Right renal cortex interstitium (tissue), 3 donors: ENCODE data around the gene AMER3. TPM values are rescaled to one million over a fixed set of nuclear protein-coding genes. Genes with fewer than 3 reads are reported as not detected.

Experiments used
- DNase-seq, 3 donors: peaks; one replicate each; pipeline ENCODE4 v3.0.0-alpha.2; 2013; ENCODE audit warnings: low read depth in 3 of 3, low spot score in 2 of 3
- polyA plus RNA-seq, 3 donors: library from polyadenylated mRNA; unstranded; fragments of 120-200 nt; gene quantifications; one replicate each; pipeline ENCODE4 v1.2.1, GENCODE V29; 2013; ENCODE audit not compliant: insufficient read length in 3 of 3

Gene AMER3
- polyA plus RNA-seq, 3 donors, result 0.01 to 0.10 (median 0.01) TPM

DNA sequence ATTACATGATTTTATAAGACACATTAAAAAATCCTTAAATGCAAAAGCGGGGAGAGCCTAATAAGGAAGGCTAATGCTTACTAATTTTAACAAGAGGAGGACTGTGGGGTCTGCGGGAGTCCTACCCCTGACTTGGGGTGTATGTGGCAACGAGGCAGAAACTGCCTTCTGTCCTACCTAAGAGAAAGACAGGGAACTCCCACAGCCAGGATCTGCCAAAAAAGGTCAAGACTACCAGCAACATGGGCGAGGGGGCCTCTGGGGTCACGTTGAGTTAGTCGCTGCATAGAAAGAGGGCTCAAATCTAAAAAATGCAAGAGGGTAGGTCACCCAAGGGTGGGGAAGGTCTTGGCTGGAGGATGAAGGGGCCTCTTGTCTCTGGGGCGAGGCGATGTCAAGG, 529 bp upstream of the AMER3 start:
- DNase-seq, result no peak

DNA sequence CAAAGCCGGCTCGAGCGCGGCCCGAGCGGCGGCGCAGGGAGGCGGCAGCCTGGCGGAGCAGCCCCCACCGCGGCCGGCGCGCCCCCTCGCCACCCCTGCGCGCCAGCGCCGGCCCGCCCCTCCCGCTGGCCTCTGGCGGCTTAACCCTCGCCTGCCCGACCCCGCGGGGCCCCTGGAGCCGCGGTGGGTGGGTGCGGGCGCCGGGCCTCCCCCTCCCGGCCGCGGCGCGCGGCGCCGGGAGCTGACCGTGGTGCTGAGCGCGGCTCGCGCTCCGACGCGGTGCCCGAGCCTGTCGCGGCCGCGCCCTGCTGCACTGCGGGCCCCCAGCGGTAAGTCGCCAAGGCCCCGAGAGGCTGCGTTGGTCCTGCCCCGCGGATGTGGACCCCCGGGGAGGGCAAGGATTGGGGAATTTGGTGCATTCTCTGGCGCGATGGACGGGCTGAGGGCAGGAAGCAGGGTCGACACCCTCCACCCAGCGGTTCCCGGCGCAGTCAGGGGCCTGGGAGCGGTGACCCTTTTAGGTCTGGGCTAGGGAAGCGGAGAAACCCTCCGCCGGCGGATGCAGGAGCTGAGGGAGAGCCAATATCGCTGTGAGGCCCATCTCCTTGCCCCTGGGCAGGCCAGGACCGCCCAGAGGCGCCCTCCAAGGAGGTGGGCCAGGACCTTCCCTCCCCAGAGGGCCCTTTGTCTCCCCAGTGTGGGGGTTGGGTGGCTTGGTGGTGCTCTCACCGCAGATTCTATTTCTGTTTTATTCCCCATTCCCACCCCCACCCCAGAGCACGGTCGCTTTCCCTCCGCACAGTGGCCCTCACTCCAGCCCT, 923 bp downstream of the AMER3 start:
- DNase-seq, result peak; percentile 41 to 47 (median 41)

- DNase-seq, result no peak
Observed at GRCh38 chr2:130756874-130757668, 1.7 kb downstream of the AMER3 start.

GRCh38 chr2:130759906-130760753, 4.8 kb downstream of the AMER3 start:
- DNase-seq, result no peak

DNA sequence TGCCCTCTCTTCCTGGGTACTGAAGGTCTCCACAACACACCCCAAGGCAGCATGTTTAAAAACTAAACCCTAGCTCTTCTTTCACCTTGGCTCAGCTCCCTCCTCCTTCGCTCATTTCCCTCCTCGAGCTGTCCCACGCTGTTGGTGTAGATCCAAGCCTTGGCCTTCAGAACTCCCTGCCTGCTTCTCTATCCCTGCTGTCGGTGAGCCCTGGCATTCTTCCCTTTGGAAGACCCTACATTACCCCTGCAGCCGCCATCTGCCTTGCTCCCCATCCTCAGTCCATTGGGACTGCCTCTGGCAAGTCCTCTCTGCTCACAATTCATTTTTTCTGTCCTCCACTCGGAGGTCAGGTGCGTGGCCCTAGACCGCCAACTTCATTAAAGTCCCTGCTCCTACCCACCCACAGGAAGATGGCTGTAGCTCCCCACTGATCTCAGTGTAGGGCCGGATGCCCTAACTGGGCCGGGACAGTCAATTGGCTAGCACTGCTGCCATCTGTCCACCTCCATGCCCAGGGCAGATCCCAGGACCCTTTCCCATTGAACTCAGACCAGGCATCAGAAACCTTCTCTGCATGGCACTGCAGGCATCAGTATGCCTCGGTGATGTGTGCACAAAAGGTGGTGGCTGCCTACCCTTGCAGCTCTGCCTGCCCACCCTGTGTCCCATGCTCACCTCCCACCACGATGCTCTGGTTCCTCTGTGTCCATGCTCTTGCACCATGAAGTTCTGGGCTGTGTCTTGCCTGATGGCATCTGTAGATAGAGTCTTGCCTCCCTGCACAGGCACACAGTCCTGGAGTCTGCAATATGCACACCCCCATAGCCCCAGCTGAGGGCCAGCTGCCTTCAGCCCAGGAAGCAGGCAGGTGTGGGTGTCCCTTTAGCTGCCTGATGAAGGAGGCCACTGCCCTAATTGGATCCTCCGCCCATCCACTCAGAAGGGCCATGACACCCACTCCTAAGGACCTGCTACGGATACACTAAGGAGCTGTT, 5.7 kb downstream of the AMER3 start:
- DNase-seq, result no peak

DNA sequence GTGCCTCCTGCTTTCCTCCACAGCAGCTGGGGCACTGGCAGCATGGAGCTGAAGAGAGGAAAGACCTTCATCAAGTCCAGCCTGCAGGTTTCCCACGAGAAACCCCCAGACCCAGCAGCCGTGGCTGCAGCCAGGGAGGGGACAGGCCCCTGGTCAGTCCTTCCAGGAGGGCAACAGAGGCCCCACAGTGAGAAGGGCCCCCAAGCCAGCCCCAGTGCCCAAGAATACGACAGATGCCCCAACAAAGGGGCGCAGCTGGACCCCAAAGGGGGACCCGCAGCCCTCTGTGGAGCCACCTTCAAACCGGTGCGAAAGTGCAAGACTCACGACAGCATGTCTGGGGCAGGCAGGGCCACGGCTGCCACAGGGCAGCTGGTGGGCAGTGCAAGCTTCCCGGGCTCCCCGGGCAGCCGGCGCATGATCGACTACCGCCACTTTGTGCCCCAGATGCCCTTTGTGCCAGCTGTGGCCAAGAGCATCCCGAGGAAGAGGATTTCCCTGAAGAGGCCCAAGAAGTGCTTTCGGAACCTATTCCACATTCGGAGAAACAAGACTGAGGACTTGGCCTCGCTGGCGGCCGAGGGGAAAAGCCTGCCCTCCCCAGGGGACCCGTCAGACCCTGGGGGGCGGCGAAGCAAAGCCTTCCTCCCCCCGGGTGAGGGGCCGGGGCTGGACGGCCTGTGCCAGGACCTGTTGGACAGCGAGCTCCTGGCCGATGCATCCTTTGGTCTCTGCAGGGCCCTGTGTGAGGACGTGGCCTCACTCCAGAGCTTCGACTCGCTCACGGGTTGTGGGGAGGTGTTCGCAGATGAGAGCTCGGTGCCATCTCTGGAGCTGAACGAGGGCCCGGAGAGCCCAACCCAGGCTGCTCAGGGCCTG, 6.9 kb downstream of the AMER3 start:
- no peak for DNase-seq

DNA sequence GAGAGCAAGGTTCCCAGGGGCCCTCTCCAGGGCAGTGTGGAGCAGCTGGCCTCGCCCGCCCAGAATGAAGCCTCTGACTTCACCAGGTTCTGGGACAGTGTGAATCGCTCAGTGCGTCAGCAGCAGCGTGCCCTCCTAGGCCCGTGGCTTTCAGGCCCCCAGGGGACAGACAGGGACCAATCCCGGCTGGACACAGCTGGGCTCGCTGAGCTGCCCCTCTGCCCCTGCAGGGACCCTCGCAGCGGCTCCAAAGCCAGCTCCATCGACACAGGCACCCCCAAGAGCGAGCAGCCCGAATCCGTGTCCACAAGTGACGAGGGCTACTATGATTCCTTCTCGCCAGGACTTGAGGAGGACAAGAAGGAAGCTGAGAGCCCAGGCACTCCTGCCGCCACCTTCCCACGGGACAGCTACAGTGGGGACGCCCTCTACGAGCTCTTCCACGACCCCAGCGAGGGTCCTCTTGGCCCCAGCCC, 7.6 kb downstream of the AMER3 start:
- DNase-seq, result no peak

DNA sequence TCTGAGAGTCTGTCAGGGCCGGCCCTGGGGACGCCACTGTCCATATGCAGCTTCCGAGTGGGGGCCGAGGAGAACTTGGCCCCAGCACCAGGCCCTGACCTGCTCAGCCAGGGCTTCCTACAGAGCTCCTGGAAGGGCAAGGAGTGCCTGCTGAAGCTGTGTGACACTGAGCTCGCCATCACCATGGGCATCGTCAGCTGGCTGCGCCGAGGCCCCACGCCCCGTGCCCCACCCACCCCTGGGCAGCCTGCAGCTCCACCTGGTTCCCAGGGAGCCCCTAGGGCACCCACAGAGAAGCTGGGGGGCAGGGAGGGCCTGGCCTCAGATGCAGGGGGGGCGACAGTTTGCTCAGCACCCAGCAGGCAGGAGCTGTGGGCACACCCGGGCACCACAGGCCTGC, 8.1 kb downstream of the AMER3 start:
- no peak for DNase-seq

GRCh38 chr2:130764035-130764820, 8.9 kb downstream of the AMER3 start:
- DNase-seq, result no peak

DNA sequence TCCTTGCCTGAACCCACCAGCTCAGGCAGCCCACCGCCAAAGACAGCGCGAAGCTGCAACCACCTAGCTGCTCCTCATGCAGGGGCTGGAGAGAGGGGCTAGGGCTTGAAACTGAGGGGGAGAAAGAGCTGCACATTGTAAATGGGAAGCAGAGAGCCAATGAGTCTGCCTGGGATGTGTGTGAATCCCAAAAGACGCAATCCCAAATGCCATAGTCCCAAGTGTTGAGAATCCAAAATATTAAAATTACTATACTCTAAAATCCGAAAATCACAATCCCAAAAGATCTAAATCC, 9.4 kb downstream of the AMER3 start:
- DNase-seq, result no peak

DNA sequence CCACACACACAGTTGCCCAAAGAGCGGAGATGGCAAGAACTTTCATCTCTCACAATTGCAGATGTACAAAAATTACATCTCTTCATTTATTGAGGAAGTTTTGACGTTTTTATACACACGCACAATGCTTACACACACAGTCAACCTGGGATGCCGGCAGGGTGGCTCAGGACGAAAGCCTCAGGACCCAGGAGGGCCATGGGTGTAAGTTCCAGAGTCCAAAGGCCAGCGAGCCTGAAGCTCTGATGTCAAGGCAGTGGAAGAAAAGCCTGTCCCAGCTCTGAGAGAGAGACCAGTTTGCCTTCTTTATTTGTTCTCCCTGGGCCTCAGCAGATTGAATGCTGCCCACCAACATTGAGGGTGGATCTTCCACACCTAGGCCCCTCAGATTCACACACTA, 10.1 kb downstream of the AMER3 start:
- no peak for DNase-seq

DNA sequence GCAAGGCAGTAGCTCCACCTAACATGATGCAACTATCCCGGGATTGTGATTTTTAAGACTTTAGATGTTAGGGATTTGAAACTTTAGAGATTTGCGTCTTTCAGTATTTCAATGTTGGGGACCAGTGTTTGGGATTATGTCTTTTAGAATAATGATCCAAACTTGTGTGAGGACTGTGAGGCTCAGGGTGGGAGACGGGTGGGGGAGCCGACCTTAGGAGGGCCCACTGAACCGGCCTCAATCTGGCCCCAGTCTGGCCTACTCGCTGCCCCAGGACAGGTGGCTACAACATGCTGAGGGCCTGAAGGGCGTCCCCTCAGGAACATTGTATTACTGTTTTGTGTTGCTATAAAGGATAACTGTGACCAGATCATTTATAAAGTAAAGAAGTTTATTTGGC, 10.7 kb downstream of the AMER3 start:
- no peak for DNase-seq

DNA sequence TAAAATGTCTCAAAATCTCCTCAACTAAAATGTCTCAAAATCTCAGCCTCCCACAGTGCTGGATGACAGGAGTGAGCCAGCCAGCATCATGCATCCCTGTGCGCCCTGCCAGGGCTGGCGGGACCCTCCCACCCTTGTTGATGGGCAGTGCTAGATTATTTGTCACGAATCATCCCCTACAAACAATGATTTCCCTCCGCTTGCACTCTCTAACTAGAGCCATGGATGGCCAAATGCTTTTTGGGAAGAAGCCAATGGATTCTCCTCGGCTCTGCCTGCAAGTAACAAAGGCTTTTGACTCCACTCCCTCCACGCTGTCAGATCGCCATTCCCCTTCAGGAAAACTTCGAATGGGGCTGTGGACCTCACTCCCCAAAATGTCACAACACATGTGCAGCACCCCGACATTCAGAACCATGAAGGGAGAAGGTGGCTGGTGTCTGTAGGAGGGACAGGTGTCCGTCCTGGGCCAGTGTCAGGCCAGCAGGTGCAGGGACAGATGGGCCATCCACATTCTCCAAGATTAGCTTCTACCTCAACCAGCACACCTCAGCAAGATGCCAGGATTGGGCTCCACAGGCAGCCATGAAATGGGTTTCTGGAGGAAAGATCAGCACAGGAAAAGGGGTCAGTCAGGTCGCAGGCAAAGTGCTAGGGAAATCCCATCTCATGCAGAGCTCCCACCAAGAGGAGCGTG, 11.5 kb downstream of the AMER3 start:
- DNase-seq, result no peak

- DNase-seq, result no peak
Observed at GRCh38 chr2:130767408-130767775, 12.1 kb downstream of the AMER3 start.

GRCh38 chr2:130768191-130768855, 13.0 kb downstream of the AMER3 start:
- no peak for DNase-seq

GRCh38 chr2:130769343-130769907, 14.1 kb downstream of the AMER3 start:
- DNase-seq, result no peak

GRCh38 chr2:130776550-130776949, 21.2 kb downstream of the AMER3 start:
- DNase-seq, result no peak
